Measurements from ENCODE around the gene VAMP1. TPM values are rescaled to one million over a fixed set of nuclear protein-coding genes. Genes with fewer than 3 reads are reported as not detected.
"Not testable (repeated sequence)": the region's sequence is repeated elsewhere in the genome, so short reads cannot be mapped to it uniquely, and the experiment has no call there.

VAMP1 gene
- total RNA-seq, 2 donors from 2014 or later = 1.7 to 3.6 TPM

- no peaks in the 10 kb centered on the region for H3K9me3 ChIP-seq
- no peak for DNase-seq (ENCODE audit: low spot score)
- TF ChIP-seq CTCF (IDR thresholded peaks at IDR 0.05) = no peak
- peaks cover 0 to 22% of the 10 kb centered on the region in 2 donors for H3K4me1 ChIP-seq
- no peaks in the 10 kb centered on the region for H3K27me3 ChIP-seq
- no peak overlapping the region for H3K27ac ChIP-seq
- no peak overlapping the region for H3K4me3 ChIP-seq
- no peaks in the 10 kb centered on the region for H3K36me3 ChIP-seq
Measured at GRCh38 chr12:6471989-6472360, 1.5 kb upstream of the VAMP1 start.

DNA sequence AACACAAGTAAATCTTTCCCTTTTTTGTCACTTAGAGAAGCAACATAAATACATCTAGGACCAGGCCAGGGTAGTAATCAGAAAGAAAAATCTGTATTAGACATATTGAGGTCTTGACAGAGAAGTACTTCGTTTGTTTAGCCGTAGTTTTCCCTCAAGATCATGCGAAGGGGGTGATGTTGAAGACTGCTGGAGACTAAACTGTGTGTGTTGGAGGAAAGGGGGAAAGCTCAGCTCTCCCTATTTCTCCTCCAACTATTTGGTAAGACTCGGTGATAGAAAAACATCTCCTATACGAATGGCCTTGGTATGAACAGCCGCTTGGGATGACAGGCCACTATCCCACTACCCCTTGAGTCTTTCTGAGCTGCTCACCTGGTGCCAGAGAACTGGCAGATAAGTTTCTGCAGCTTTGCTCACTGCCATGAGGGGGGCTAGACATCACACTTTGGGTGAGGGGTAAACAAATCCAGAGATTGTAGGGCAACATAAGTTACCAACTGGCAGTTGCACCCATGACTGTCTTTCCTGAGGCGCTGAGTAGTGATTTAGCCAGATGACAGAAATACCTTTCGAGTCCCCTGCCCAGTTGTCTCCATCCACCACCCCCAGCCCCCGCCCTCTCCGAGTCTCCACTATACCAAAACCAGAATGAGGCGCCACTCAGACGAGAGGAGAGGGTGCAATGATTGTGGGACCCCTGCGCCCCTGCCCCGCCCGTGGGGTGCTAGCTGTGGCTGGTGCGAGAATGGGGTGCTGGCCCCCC lies 685 bp downstream of the VAMP1 start:
- Histone ChIP-seq H3K9me3 (no peaks in the 10 kb centered on the region), H3K4me3 (peak overlapping the region; percentile 78 to 80), H3K27me3 (no peaks in the 10 kb centered on the region), H3K36me3 (peaks cover 12% of the 10 kb centered on the region), H3K4me1 (peaks cover 0 to 22% of the 10 kb centered on the region in 2 donors), H3K27ac (peak overlapping the region; percentile 85 to 90)
- TF ChIP-seq CTCF (IDR thresholded peaks at IDR 0.05) = no peak
- no peak for DNase-seq (ENCODE audit: low spot score)

DNA sequence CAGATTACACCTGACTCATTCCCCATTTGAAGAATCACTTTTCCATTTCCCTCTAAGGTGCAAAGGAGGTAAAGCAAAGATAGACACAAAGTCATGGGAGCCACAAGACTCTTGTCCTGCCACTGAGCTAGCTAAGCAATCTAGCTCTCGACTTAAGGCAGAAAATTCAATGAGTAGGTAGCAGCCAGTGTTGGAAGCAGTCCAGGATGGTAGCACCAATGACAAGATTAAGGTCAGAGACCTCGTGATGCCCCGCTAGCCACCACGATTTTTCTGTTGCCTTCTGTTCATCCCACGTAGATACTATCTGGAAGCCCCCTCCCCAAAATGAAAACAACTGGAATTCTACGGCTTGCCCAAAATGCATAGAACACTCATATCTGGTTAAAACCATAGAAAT lies 1.4 kb downstream of the VAMP1 start:
- Histone ChIP-seq H3K4me1 (peaks cover 0 to 22% of the 10 kb centered on the region in 2 donors), H3K27me3 (no peaks in the 10 kb centered on the region), H3K4me3 (no peak overlapping the region), H3K27ac (no peak overlapping the region), H3K9me3 (no peaks in the 10 kb centered on the region), H3K36me3 (peaks cover 19% of the 10 kb centered on the region)
- TF ChIP-seq CTCF (IDR thresholded peaks at IDR 0.05) = no peak
- no peak for DNase-seq (ENCODE audit: low spot score)

- no peak for DNase-seq (ENCODE audit: low spot score)
- no peak for TF ChIP-seq CTCF (IDR thresholded peaks at IDR 0.05)
- Histone ChIP-seq H3K27ac (no peak overlapping the region), H3K9me3 (no peaks in the 10 kb centered on the region), H3K36me3 (peaks cover 28% of the 10 kb centered on the region), H3K27me3 (no peaks in the 10 kb centered on the region), H3K4me1 (peaks cover 0 to 22% of the 10 kb centered on the region in 2 donors), H3K4me3 (no peak overlapping the region)
Measured at GRCh38 chr12:6468283-6468575, 2.2 kb downstream of the VAMP1 start.

DNA sequence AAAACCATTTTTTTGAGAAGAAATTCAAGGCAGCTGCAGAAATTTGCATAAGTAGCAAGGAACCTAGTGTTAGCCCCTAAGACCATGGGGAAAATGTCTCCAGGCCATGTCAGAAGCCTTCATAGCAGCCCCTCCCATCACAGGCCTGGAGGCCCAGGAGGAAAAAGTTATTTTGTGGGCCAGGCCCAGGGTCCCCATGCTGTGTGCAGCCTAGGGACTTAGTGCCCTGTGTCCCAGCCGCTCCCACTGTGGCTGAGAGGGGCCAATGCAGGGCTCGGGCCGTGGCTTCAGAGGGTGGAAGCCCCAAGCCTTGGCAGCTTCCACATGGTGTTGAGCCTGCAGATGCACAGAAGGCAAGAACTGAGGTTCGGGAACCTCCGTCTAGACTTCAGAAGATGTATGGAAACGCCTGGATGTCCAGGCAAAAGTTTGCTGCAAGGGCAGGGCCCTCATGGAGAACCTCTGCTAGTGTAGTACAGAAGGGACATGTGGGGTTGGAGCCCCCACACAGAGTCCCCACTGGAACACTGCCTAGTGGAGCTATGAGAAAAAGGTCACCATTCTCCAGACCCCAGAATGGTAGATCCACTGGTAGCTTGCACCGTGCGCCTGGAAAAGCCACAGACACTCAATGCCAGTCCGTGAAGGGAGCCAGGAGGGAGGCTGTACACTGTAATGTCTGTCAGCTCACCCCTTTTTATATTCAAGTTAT lies 2.8 kb downstream of the VAMP1 start:
- Histone ChIP-seq H3K4me1 (peaks cover 0 to 22% of the 10 kb centered on the region in 2 donors), H3K36me3 (peaks cover 33% of the 10 kb centered on the region)
- not testable (repeated sequence) for H3K4me3 ChIP-seq; H3K9me3 ChIP-seq; H3K27ac ChIP-seq; H3K27me3 ChIP-seq; DNase-seq (ENCODE audit: low spot score)

DNA sequence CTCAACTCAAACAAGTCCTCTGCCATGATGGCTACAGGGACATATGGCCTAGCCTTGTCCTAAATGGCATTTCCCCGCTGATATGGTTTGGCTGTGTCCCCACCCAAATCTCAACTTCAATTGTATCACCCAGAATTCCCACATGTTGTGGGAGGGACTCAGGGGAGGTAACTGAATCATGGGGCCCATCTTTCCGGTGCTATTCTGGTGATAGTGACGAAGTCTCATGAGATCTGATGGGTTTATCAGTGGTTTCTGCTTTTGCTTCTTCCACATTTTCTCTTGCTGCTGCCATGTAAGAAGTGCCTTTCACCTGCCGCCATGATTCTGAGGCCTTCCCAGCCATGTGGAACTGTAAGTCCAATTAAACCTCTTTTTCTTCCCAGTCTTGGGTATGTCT lies 3.7 kb downstream of the VAMP1 start:
- DNase-seq (ENCODE audit: low spot score); H3K4me3 ChIP-seq; H3K9me3 ChIP-seq; H3K27me3 ChIP-seq; H3K27ac ChIP-seq: not testable (repeated sequence)
- H3K36me3 ChIP-seq = peaks cover 42% of the 10 kb centered on the region
- peaks cover 0 to 30% of the 10 kb centered on the region in 2 donors for H3K4me1 ChIP-seq
